CD14-positive monocyte (primary cell): ENCODE measurements around the gene ATP11A. TPM values are rescaled to one million over a fixed set of nuclear protein-coding genes. Genes with fewer than 3 reads are reported as not detected.

ENCODE experiments used
- DNase-seq, 3 donors: peaks; one replicate each; pipeline ENCODE4 v3.0.0-alpha.2; 2011 to 2022
- H2AFZ ChIP-seq: 2 replicates; pipeline ENCODE4 v1.6.0; 2012; ENCODE audit warnings: mild to moderate bottlenecking, low read depth, low read length, inconsistent platforms; ENCODE audit not compliant: insufficient read depth, poor library complexity, severe bottlenecking
- H3K27ac ChIP-seq, 2 donors: 1 replicate in 1 of 2; 2 replicates in 1 of 2; pipeline ENCODE4 v1.5.1; 2012 to 2013; ENCODE audit warnings: low read length in 2 of 2, control low read depth in 1 of 2, inconsistent platforms in 1 of 2, low read depth in 1 of 2, mild to moderate bottlenecking in 1 of 2
- H3K27me3 ChIP-seq, 2 donors: one replicate each; pipeline versions ENCODE4 v1.6.0 to v1.6.1; 2011 to 2013; ENCODE audit warnings: low read length in 2 of 2; ENCODE audit not compliant: control insufficient read depth in 2 of 2, insufficient read depth in 2 of 2
- H3K36me3 ChIP-seq, 2 donors: replicated peaks in 1 of 2; 1 replicate in 1 of 2; 2 replicates in 1 of 2; pipeline versions ENCODE4 v1.5.1 to v1.6.1; 2012 to 2013; ENCODE audit warnings: low read length in 2 of 2, control low read depth in 1 of 2, inconsistent platforms in 1 of 2, mild to moderate bottlenecking in 1 of 2; ENCODE audit not compliant: insufficient read depth in 2 of 2, control insufficient read depth in 1 of 2
- H3K4me1 ChIP-seq, 2 donors: 1 replicate in 1 of 2; 2 replicates in 1 of 2; pipeline versions ENCODE4 v1.5.1 to v1.6.1; 2012 to 2013; ENCODE audit warnings: low read length in 2 of 2, control low read depth in 1 of 2, inconsistent platforms in 1 of 2, mild to moderate bottlenecking in 1 of 2, moderate library complexity in 1 of 2; ENCODE audit not compliant: insufficient read depth in 2 of 2, control insufficient read depth in 1 of 2
- H3K4me2 ChIP-seq: replicated peaks from 2 replicates; pipeline ENCODE3; 2012; ENCODE audit warnings: low read length, moderate library complexity, mild to moderate bottlenecking; ENCODE audit not compliant: poor library complexity, severe bottlenecking; ENCODE audit errors: extremely low read depth
- H3K4me3 ChIP-seq, 3 experiments: fragments of 200-600 bp in 1 of 3; sonication (generic) in 1 of 3; replicated peaks in 1 of 3; 1 replicate in 2 of 3; 2 replicates in 1 of 3; pipeline ENCODE4 v1.5.1; 2011 to 2013; ENCODE audit warnings: low read length in 3 of 3, mild to moderate bottlenecking in 3 of 3, control low read depth in 2 of 3, low read depth in 2 of 3, inconsistent platforms in 1 of 3, moderate library complexity in 1 of 3
- H3K79me2 ChIP-seq: 2 replicates; pipeline ENCODE4 v1.6.0; 2012; ENCODE audit warnings: mild to moderate bottlenecking, control low read depth, inconsistent platforms, low read length, moderate library complexity; ENCODE audit not compliant: insufficient read depth
- H3K9ac ChIP-seq: 2 replicates; pipeline ENCODE4 v1.6.0; 2017; ENCODE audit warnings: low read length, mild to moderate bottlenecking; ENCODE audit not compliant: insufficient read depth, poor library complexity, severe bottlenecking
- H3K9me3 ChIP-seq, 2 donors: replicated peaks in 1 of 2; 1 replicate in 1 of 2; 2 replicates in 1 of 2; pipeline versions ENCODE4 v1.5.1 to v1.6.1; 2012 to 2013; ENCODE audit warnings: low read length in 2 of 2, control low read depth in 1 of 2; ENCODE audit not compliant: control insufficient read depth in 1 of 2, insufficient read depth in 1 of 2
- H4K20me1 ChIP-seq: 2 replicates; pipeline ENCODE4 v1.6.0; 2012; ENCODE audit warnings: mild to moderate bottlenecking, low read length, control low read depth, moderate library complexity; ENCODE audit not compliant: insufficient read depth
- H3K27ac Mint-ChIP-seq, 7 donors: one replicate each; pipeline ENCODE4 v1.8.0; 2020; ENCODE audit warnings: mild to moderate bottlenecking in 7 of 7, mixed read lengths in 7 of 7, moderate library complexity in 6 of 7, inconsistent platforms in 2 of 7
- H3K27me3 Mint-ChIP-seq, 3 donors: one replicate each; pipeline ENCODE4 v1.8.0; 2021 to 2022; ENCODE audit warnings: low read depth in 3 of 3, mild to moderate bottlenecking in 3 of 3, mixed read lengths in 3 of 3, moderate library complexity in 3 of 3, inconsistent platforms in 1 of 3
- H3K36me3 Mint-ChIP-seq, 2 donors: one replicate each; pipeline ENCODE4 v1.8.0; 2020; ENCODE audit warnings: mixed read lengths in 2 of 2, inconsistent platforms in 1 of 2, mild to moderate bottlenecking in 1 of 2
- H3K4me1 Mint-ChIP-seq: one replicate; pipeline ENCODE4 v1.8.0; 2020; ENCODE audit warnings: mild to moderate bottlenecking, mixed read lengths
- H3K4me3 Mint-ChIP-seq, 2 donors: one replicate each; pipeline ENCODE4 v1.8.0; 2020; ENCODE audit warnings: mild to moderate bottlenecking in 2 of 2, mixed read lengths in 2 of 2, moderate library complexity in 1 of 2
- H3K9me3 Mint-ChIP-seq, 7 donors: one replicate each; pipeline ENCODE4 v1.8.0; 2020 to 2022; ENCODE audit warnings: mixed read lengths in 7 of 7, mild to moderate bottlenecking in 6 of 7, moderate library complexity in 6 of 7, inconsistent platforms in 2 of 7
- WGBS: methylation state at CpG from one replicate; pipeline ENCODE4 v1.1.5; 2013; ENCODE audit warnings: missing lambda C conversion rate; ENCODE audit not compliant: insufficient coverage; 5-methylcytosine and 5-hydroxymethylcytosine counted together
- intact Hi-C, 2 donors: fragments of 100-400 bp; cut with micrococcal nuclease; formaldehyde crosslinking; loops; one replicate each; pipeline versions ENCODE4 v1.15.0 to v1.15.1; 2023
- polyA plus RNA-seq, 3 donors: library from polyadenylated mRNA; depleted of rRNA in 1 of 3; unstranded in 2 of 3; stranded (reverse) in 1 of 3; fragments of 300-500 nt in 2 of 3; fragments of >200 nt in 1 of 3; fragmentation: Illumina TruSeq in 2 of 3; gene quantifications; 1 replicate in 2 of 3; 2 replicates in 1 of 3; pipeline ENCODE4 v1.2.3, GENCODE V29; 2012 to 2021
- TF ChIP-seq, protein P1 (sequence below): fragments of 200-600 bp; IDR thresholded peaks from one replicate; pipeline ENCODE4 v1.8.0; 2022; ENCODE audit warnings: antibody characterized with exemption, mild to moderate bottlenecking

ATP11A gene
- polyA plus RNA-seq, 3 donors, result 7.2 to 45.4 (median 7.6) TPM

DNA sequence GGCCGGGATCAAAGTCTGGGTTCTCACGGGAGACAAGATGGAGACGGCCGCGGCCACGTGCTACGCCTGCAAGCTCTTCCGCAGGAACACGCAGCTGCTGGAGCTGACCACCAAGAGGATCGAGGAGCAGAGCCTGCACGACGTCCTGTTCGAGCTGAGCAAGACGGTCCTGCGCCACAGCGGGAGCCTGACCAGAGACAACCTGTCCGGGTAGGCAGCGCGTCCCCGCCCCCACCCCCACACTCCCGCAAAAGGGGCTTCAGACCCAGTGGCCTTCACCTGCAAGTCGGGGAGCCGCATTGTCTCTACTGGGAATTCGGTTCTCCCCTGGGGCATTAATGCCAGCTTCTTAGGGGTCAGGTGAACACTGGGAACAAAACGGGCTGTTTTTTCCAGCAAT, 164.5 kb downstream of the ATP11A start:
- Mint-ChIP-seq H3K9me3 (no peaks in the 10 kb centered on the region), H3K27me3 (no peaks in the 10 kb centered on the region), H3K4me1 (no peaks in the 10 kb centered on the region), H3K36me3 (peaks cover 96 to 100% of the 10 kb centered on the region in 2 donors), H3K4me3 (no peak overlapping the region), H3K27ac (no peak overlapping the region)
- H3K4me1 ChIP-seq, result no peaks in the 10 kb centered on the region
- intact Hi-C loops, result no loop called here
- no peaks in the 10 kb centered on the region for H3K79me2 ChIP-seq
- no peak for DNase-seq
- no peaks in the 10 kb centered on the region for H3K9me3 ChIP-seq
- no peaks in the 10 kb centered on the region for H3K27me3 ChIP-seq
- no peak overlapping the region for H2AFZ ChIP-seq
- TF ChIP-seq, protein P1, sequence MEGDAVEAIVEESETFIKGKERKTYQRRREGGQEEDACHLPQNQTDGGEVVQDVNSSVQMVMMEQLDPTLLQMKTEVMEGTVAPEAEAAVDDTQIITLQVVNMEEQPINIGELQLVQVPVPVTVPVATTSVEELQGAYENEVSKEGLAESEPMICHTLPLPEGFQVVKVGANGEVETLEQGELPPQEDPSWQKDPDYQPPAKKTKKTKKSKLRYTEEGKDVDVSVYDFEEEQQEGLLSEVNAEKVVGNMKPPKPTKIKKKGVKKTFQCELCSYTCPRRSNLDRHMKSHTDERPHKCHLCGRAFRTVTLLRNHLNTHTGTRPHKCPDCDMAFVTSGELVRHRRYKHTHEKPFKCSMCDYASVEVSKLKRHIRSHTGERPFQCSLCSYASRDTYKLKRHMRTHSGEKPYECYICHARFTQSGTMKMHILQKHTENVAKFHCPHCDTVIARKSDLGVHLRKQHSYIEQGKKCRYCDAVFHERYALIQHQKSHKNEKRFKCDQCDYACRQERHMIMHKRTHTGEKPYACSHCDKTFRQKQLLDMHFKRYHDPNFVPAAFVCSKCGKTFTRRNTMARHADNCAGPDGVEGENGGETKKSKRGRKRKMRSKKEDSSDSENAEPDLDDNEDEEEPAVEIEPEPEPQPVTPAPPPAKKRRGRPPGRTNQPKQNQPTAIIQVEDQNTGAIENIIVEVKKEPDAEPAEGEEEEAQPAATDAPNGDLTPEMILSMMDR, result no peak
- no peak overlapping the region for H3K27ac ChIP-seq
- H4K20me1 ChIP-seq, result peaks cover 26% of the 10 kb centered on the region
- H3K9ac ChIP-seq, result no peak overlapping the region
- no peak overlapping the region for H3K4me3 ChIP-seq
- H3K36me3 ChIP-seq, result peaks cover 98 to 100% of the 10 kb centered on the region in 2 donors
- WGBS, result 97% methylated on average over 20 of the region's 25 CpGs
- H3K4me2 ChIP-seq, result no peak overlapping the region

DNA sequence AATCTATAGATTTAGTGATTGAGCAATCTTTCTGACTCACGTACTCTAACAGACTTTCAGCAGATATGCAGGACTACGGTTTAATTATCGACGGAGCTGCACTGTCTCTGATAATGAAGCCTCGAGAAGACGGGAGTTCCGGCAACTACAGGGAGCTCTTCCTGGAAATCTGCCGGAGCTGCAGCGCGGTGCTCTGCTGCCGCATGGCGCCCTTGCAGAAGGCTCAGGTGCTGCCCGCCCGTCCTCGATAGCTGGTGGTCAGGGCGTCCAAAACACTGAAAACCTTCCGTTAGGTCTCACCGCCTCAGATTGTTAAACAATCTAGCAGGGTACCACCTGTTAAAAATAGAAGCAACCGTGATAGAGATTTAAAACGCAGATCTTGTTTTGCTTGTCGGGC, 166.0 kb downstream of the ATP11A start:
- H3K9me3 ChIP-seq, result no peaks in the 10 kb centered on the region
- peaks cover 95 to 100% of the 10 kb centered on the region in 2 donors for H3K36me3 ChIP-seq
- WGBS, result 95% methylated on average over 17 of the region's 21 CpGs
- no peak for DNase-seq
- peaks cover 0 to 1% (median 0%) of the 10 kb centered on the region in 7 donors for H3K9me3 Mint-ChIP-seq
- peaks cover 97 to 100% of the 10 kb centered on the region in 2 donors for H3K36me3 Mint-ChIP-seq
- peaks cover 18% of the 10 kb centered on the region for H4K20me1 ChIP-seq
- no peak overlapping the region for H3K9ac ChIP-seq
- no peak overlapping the region for H3K27ac ChIP-seq
- H3K27ac Mint-ChIP-seq, result no peak overlapping the region
- H3K4me3 Mint-ChIP-seq, result no peak overlapping the region
- H3K4me3 ChIP-seq, result no peak overlapping the region
- H3K4me1 ChIP-seq, result no peaks in the 10 kb centered on the region
- TF ChIP-seq, protein P1, result no peak
- no peaks in the 10 kb centered on the region for H3K27me3 ChIP-seq
- no peaks in the 10 kb centered on the region for H3K4me1 Mint-ChIP-seq
- intact Hi-C loops, result no loop called here
- H3K79me2 ChIP-seq, result no peaks in the 10 kb centered on the region
- no peak overlapping the region for H2AFZ ChIP-seq
- H3K27me3 Mint-ChIP-seq, result no peaks in the 10 kb centered on the region
- H3K4me2 ChIP-seq, result no peak overlapping the region
